Measurements from ENCODE around the gene CFAP221. TPM values are rescaled to one million over a fixed set of nuclear protein-coding genes. Genes with fewer than 3 reads are reported as not detected.

The CFAP221 gene
- polyA plus RNA-seq, 1 donor (not counting 4 experiments of a cell fraction or from before 2014, with no cell fraction given): not detected

GRCh38 chr2:119672161-119672862, 128.1 kb downstream of the CFAP221 start:
- no peak overlapping the region for H3K4me3 ChIP-seq (ENCODE audit: control insufficient read depth in 2 of 3, extremely low read depth in 1 of 3, insufficient read depth in 2 of 3, low read depth in 1 of 3, low read length in 3 of 3)
- H2AFZ ChIP-seq (ENCODE audit: control insufficient read depth, low read length): no peak overlapping the region
- TF ChIP-seq, protein P1, sequence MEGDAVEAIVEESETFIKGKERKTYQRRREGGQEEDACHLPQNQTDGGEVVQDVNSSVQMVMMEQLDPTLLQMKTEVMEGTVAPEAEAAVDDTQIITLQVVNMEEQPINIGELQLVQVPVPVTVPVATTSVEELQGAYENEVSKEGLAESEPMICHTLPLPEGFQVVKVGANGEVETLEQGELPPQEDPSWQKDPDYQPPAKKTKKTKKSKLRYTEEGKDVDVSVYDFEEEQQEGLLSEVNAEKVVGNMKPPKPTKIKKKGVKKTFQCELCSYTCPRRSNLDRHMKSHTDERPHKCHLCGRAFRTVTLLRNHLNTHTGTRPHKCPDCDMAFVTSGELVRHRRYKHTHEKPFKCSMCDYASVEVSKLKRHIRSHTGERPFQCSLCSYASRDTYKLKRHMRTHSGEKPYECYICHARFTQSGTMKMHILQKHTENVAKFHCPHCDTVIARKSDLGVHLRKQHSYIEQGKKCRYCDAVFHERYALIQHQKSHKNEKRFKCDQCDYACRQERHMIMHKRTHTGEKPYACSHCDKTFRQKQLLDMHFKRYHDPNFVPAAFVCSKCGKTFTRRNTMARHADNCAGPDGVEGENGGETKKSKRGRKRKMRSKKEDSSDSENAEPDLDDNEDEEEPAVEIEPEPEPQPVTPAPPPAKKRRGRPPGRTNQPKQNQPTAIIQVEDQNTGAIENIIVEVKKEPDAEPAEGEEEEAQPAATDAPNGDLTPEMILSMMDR (optimal IDR thresholded peaks at IDR 0.05 in 1 of 3, IDR thresholded peaks at IDR 0.05 in 1 of 3, conservative IDR thresholded peaks at IDR 0.05 in 1 of 3; ENCODE audit: extremely low read depth in 1 of 3, insufficient read depth in 2 of 3, low read length in 3 of 3): no peak
- no peak for TF ChIP-seq EZH2 (IDR thresholded peaks at IDR 0.05; ENCODE audit: low read length)
- no peaks in the 10 kb centered on the region for H3K4me1 ChIP-seq (ENCODE audit: control insufficient read depth, extremely low read depth, insufficient read depth, low read length)
- H3K79me2 ChIP-seq (ENCODE audit: control insufficient read depth, insufficient read depth, low read length): no peaks in the 10 kb centered on the region
- H3K9ac ChIP-seq (ENCODE audit: control insufficient read depth, extremely low read depth, insufficient read depth, low read length): no peak overlapping the region
- no peaks in the 10 kb centered on the region for H3K9me3 ChIP-seq (ENCODE audit: control insufficient read depth, low read depth, low read length)
- no peak overlapping the region for H3K4me2 ChIP-seq (ENCODE audit: control insufficient read depth, extremely low read depth, insufficient read depth, low read depth, low read length)
- H4K20me1 ChIP-seq (ENCODE audit: control insufficient read depth, extremely low read depth, insufficient read depth, low read length): no peaks in the 10 kb centered on the region
- H3K27me3 ChIP-seq (ENCODE audit: control insufficient read depth, extremely low read depth, insufficient read depth, low read length): no peaks in the 10 kb centered on the region
- DNase-seq (ENCODE audit: low read depth, low spot score) (no peak), FAIRE-seq (no peak)
- H3K36me3 ChIP-seq (ENCODE audit: control insufficient read depth in 2 of 2, extremely low read depth in 1 of 2, insufficient read depth in 2 of 2, low read length in 2 of 2): no peaks in the 10 kb centered on the region
- no peaks in the 10 kb centered on the region for H3K9me1 ChIP-seq (ENCODE audit: control insufficient read depth, extremely low read depth, insufficient read depth, low read length)
- no peak overlapping the region for H3K27ac ChIP-seq (ENCODE audit: control insufficient read depth, insufficient read depth, low read length)
- dilution Hi-C loops (cut with MboI; ENCODE audit: extremely low pct_ligation_motif_present, low sequenced_read_pairs): no loop called here

DNA sequence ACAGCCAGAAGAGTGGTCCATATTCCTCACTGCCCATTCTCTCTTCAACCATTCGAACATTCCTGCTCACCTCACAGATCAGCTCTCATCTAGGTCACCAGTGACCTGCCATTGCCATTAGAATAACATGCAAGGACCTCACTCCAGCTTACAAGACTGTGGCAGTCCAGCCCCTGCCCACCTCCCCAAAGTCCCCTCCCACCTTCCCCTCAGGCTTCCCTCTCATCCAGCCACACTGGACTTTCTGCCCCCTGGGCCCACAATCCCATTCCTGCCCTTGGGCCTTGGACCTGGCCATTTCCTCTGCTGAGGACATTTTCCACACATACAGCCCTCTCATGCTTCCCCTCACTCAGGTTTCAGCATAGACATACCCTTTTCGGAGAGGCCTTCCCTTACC, 129.5 kb downstream of the CFAP221 start:
- Histone ChIP-seq H3K4me2 (ENCODE audit: control insufficient read depth, extremely low read depth, insufficient read depth, low read depth, low read length) (no peak overlapping the region), H2AFZ (ENCODE audit: control insufficient read depth, low read length) (no peak overlapping the region), H4K20me1 (ENCODE audit: control insufficient read depth, extremely low read depth, insufficient read depth, low read length) (no peaks in the 10 kb centered on the region), H3K4me1 (ENCODE audit: control insufficient read depth, extremely low read depth, insufficient read depth, low read length) (no peaks in the 10 kb centered on the region), H3K9me3 (ENCODE audit: control insufficient read depth, low read depth, low read length) (no peaks in the 10 kb centered on the region), H3K27ac (ENCODE audit: control insufficient read depth, insufficient read depth, low read length) (no peak overlapping the region), H3K4me3 (ENCODE audit: control insufficient read depth in 2 of 3, extremely low read depth in 1 of 3, insufficient read depth in 2 of 3, low read depth in 1 of 3, low read length in 3 of 3) (no peak overlapping the region), H3K27me3 (ENCODE audit: control insufficient read depth, extremely low read depth, insufficient read depth, low read length) (no peaks in the 10 kb centered on the region), H3K9me1 (ENCODE audit: control insufficient read depth, extremely low read depth, insufficient read depth, low read length) (no peaks in the 10 kb centered on the region), H3K9ac (ENCODE audit: control insufficient read depth, extremely low read depth, insufficient read depth, low read length) (no peak overlapping the region), H3K36me3 (ENCODE audit: control insufficient read depth in 2 of 2, extremely low read depth in 1 of 2, insufficient read depth in 2 of 2, low read length in 2 of 2) (no peaks in the 10 kb centered on the region), H3K79me2 (ENCODE audit: control insufficient read depth, insufficient read depth, low read length) (no peaks in the 10 kb centered on the region)
- TF ChIP-seq, protein P1 (optimal IDR thresholded peaks at IDR 0.05 in 1 of 3, IDR thresholded peaks at IDR 0.05 in 1 of 3, conservative IDR thresholded peaks at IDR 0.05 in 1 of 3; ENCODE audit: extremely low read depth in 1 of 3, insufficient read depth in 2 of 3, low read length in 3 of 3): no peak
- no peak for TF ChIP-seq EZH2 (IDR thresholded peaks at IDR 0.05; ENCODE audit: low read length)
- FAIRE-seq (no peak), DNase-seq (ENCODE audit: low read depth, low spot score) (no peak)
- dilution Hi-C loops (cut with MboI; ENCODE audit: extremely low pct_ligation_motif_present, low sequenced_read_pairs): no loop called here

Measured in keratinocyte (primary cell).